ENCODE measurements around the gene ARMC2.

GRCh38 chr6:108873971-108874370 is 25.7 kb downstream of the ARMC2 start:
- TF ChIP-seq, protein P1, sequence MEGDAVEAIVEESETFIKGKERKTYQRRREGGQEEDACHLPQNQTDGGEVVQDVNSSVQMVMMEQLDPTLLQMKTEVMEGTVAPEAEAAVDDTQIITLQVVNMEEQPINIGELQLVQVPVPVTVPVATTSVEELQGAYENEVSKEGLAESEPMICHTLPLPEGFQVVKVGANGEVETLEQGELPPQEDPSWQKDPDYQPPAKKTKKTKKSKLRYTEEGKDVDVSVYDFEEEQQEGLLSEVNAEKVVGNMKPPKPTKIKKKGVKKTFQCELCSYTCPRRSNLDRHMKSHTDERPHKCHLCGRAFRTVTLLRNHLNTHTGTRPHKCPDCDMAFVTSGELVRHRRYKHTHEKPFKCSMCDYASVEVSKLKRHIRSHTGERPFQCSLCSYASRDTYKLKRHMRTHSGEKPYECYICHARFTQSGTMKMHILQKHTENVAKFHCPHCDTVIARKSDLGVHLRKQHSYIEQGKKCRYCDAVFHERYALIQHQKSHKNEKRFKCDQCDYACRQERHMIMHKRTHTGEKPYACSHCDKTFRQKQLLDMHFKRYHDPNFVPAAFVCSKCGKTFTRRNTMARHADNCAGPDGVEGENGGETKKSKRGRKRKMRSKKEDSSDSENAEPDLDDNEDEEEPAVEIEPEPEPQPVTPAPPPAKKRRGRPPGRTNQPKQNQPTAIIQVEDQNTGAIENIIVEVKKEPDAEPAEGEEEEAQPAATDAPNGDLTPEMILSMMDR (IDR thresholded peaks at IDR 0.05; ENCODE audit: low read depth, low read length, poor library complexity, severe bottlenecking), result no peak
- TF ChIP-seq EZH2phosphoT487 (IDR thresholded peaks at IDR 0.05; ENCODE audit: borderline replicate concordance, low read length), result no peak

Data from DOHH2 (cell line).